Hepatocyte (in vitro differentiated cells): Measurements from ENCODE around the gene UNC45B.

ENCODE experiments used
- EZH2 ChIP-seq: fragments of 200-600 bp; sonication (generic); IDR thresholded peaks from 2 replicates; pipeline ENCODE4 v1.6.1; 2016; ENCODE audit warnings: antibody characterized with exemption, mild to moderate bottlenecking, borderline replicate concordance
- EZH2phosphoT487 ChIP-seq: fragments of 200-600 bp; sonication (generic); IDR thresholded peaks from one replicate; pipeline ENCODE4 v1.6.1; 2018; ENCODE audit warnings: antibody characterized with exemption, mild to moderate bottlenecking, low read depth, moderate library complexity; ENCODE audit not compliant: unreplicated experiment, severe bottlenecking
- TF ChIP-seq, protein P1 (sequence below): fragments of 200-600 bp; sonication (generic); IDR thresholded peaks from 2 replicates; pipeline ENCODE4 v1.5.1; 2016; ENCODE audit warnings: antibody characterized with exemption, mild to moderate bottlenecking; ENCODE audit not compliant: poor library complexity

DNA sequence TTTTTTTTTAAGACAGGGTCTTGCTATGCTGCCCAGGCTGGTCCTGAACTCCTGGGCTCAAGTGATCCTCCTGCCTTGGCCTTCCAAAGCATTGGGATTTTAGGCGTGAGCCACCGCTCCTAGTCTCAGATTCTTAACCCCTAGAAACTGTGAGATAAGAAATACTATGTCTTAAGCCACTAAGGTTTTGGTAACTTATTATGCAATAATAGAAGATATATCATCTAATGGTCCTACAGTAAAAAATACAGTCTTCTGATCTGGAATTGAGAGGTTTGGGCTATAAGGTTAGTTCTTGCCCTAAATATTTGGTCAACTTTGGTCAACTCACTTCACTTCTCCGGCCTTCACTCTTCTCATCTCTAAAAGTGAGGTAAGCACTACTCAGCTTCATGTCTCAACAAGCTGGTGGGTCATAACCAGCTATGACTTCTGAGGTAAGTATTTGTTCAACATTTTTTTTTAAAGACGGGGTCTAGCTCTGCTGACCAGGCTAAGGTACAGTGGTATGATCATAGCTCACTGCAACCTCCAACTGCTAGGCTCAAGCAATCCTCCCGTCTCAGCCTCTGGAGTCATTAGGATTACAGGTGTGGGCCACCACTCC lies 42.7 kb upstream of the UNC45B start:
- TF ChIP-seq, protein P1, sequence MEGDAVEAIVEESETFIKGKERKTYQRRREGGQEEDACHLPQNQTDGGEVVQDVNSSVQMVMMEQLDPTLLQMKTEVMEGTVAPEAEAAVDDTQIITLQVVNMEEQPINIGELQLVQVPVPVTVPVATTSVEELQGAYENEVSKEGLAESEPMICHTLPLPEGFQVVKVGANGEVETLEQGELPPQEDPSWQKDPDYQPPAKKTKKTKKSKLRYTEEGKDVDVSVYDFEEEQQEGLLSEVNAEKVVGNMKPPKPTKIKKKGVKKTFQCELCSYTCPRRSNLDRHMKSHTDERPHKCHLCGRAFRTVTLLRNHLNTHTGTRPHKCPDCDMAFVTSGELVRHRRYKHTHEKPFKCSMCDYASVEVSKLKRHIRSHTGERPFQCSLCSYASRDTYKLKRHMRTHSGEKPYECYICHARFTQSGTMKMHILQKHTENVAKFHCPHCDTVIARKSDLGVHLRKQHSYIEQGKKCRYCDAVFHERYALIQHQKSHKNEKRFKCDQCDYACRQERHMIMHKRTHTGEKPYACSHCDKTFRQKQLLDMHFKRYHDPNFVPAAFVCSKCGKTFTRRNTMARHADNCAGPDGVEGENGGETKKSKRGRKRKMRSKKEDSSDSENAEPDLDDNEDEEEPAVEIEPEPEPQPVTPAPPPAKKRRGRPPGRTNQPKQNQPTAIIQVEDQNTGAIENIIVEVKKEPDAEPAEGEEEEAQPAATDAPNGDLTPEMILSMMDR: no peak
- TF ChIP-seq EZH2 (no peak), EZH2phosphoT487 (no peak)
